Karpas-422 (cell line): ENCODE measurements around the gene GGA2. TPM values are rescaled to one million over a fixed set of nuclear protein-coding genes. Genes with fewer than 3 reads are reported as not detected.

Source experiments
- DNase-seq: peaks from one replicate; pipeline ENCODE4 v3.0.0-alpha.2; 2015
- H2AFZ ChIP-seq: fragments of 200-600 bp; sonication (generic); 2 replicates; pipeline ENCODE4 v1.6.1; 2014; ENCODE audit warnings: antibody characterized with exemption, low read length, mixed read lengths
- H3K27ac ChIP-seq: fragments of 200-600 bp; sonication (generic); 2 replicates; pipeline ENCODE4 v1.5.1; 2014; ENCODE audit warnings: mild to moderate bottlenecking, low read length, moderate library complexity
- H3K27me3 ChIP-seq: fragments of 200-600 bp; sonication (generic); 2 replicates; pipeline ENCODE4 v1.6.1; 2014; ENCODE audit warnings: low read length, mixed read lengths
- H3K36me3 ChIP-seq: fragments of 200-600 bp; sonication (generic); 2 replicates; pipeline ENCODE4 v1.6.1; 2014; ENCODE audit warnings: low read length, mixed read lengths; ENCODE audit not compliant: insufficient read depth
- H3K4me1 ChIP-seq: fragments of 200-600 bp; sonication (generic); 2 replicates; pipeline ENCODE4 v1.6.1; 2014; ENCODE audit warnings: mild to moderate bottlenecking, low read length, mixed read lengths
- H3K4me2 ChIP-seq: fragments of 200-600 bp; sonication (generic); 2 replicates; pipeline ENCODE4 v1.6.1; 2014; ENCODE audit warnings: low read length, low read depth, mild to moderate bottlenecking; ENCODE audit not compliant: poor library complexity, severe bottlenecking
- H3K4me3 ChIP-seq: fragments of 200-600 bp; sonication (generic); 2 replicates; pipeline ENCODE4 v1.5.1; 2014; ENCODE audit warnings: mild to moderate bottlenecking, antibody characterized with exemption, low read length, mixed read lengths
- H3K79me2 ChIP-seq: fragments of 200-600 bp; sonication (generic); 2 replicates; pipeline ENCODE4 v1.6.1; 2014; ENCODE audit warnings: mild to moderate bottlenecking, low read length, mixed read lengths
- H3K9ac ChIP-seq: fragments of 200-600 bp; sonication (generic); 2 replicates; pipeline ENCODE4 v1.6.0; 2014; ENCODE audit warnings: low read length
- H3K9me2 ChIP-seq: fragments of 200-600 bp; sonication (generic), shearing (Covaris generic); replicated peaks from 2 replicates; pipeline ENCODE4 v1.6.0; 2014; ENCODE audit warnings: mild to moderate bottlenecking, low read length, moderate library complexity; ENCODE audit not compliant: insufficient read depth
- H3K9me3 ChIP-seq: fragments of 300-700, 200-600 bp; sonication (generic); 2 replicates; pipeline ENCODE4 v1.6.1; 2014; ENCODE audit warnings: low read length, mixed read lengths
- H4K20me1 ChIP-seq: fragments of 200-600 bp; sonication (generic); 2 replicates; pipeline ENCODE4 v1.6.1; 2014; ENCODE audit warnings: mild to moderate bottlenecking, antibody characterized with exemption, low read length, low read depth; ENCODE audit not compliant: insufficient read depth
- total RNA-seq: library from RNA; depleted of rRNA; stranded (reverse); fragments of >200 nt; shearing (Covaris generic); gene quantifications from 2 replicates; pipeline ENCODE4 v1.2.3, GENCODE V29; 2014; ENCODE audit warnings: low replicate concordance

The GGA2 gene
- total RNA-seq, 1 experiment from 2014 or later, result 109 TPM

DNA sequence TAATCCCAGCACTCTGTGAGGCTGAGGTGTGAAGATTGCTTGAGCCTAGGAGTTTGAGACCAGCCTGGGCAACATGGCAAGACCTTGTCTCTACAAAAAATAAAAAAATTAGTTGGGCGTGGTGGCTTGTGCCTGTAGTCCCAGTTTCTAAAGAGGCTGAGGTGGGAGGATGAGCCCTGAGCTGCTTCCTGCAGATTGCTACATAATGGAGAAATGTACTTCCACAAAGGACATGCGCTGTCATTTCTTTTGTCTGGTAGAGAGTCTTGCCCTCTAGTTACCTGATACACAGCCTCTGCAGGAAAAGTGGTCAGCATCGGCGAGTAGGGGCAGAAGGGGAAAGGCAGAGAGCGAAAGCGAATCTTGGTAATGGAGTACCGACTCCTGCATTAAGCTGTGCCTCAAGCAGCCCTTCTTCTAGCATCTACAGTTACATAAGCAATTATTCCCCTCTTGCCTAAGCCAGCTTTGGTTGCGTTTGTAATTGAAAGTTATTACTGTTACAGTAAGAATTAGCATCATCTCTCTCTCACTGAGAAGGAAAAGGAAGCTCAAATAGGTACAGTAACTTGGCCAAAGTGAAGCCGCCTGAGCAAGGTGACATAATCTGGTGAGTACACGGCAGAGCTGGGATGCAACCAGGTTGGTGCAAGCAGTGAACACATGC lies 18.5 kb upstream of the GGA2 start:
- no peak for DNase-seq
- no peaks in the 10 kb centered on the region for H3K9me3 ChIP-seq
- no peaks in the 10 kb centered on the region for H3K27me3 ChIP-seq
- H4K20me1 ChIP-seq, result no peaks in the 10 kb centered on the region
- H3K9me2 ChIP-seq, result no peaks in the 10 kb centered on the region
- H2AFZ ChIP-seq, result no peak overlapping the region
- H3K36me3 ChIP-seq, result peaks cover 30% of the 10 kb centered on the region
- H3K27ac ChIP-seq, result no peak overlapping the region
- no peak overlapping the region for H3K4me2 ChIP-seq
- no peaks in the 10 kb centered on the region for H3K4me1 ChIP-seq
- H3K9ac ChIP-seq, result no peak overlapping the region
- H3K4me3 ChIP-seq, result no peak overlapping the region
- H3K79me2 ChIP-seq, result no peaks in the 10 kb centered on the region

DNA sequence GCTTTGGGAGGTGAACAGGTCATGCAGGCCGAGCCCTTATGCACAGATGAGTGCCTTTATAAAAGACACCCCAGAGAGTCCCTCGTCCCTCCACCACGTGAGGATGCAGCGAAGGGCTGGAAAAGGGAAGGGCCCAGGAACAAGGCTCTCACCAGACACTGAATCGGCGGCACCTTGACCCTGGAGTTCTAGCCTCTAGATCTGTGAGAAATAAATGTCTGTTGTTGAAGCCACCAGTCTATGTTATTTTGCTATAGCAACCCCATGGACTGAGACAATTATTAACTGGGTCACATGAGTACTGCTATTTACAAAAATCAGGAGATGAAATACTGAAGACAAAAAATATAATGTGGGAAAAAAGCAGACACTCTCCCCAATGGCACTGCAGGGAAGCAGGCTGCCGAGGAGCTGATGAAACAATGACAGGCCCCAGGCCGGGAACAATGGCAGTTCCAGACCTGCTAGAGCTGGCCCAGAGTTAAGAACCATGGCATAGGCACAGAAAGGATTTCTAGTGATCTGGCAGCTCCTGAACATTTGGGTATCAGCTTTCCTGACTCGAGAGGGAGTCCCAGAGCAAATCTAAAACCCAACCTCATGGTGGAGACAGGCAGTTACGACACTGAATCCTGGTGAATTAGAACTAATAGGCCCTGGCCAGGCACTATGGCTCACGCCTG lies 17.8 kb upstream of the GGA2 start:
- H3K27ac ChIP-seq, result no peak overlapping the region
- H3K27me3 ChIP-seq, result no peaks in the 10 kb centered on the region
- DNase-seq, result no peak
- peaks cover 32% of the 10 kb centered on the region for H3K36me3 ChIP-seq
- no peaks in the 10 kb centered on the region for H3K9me2 ChIP-seq
- H3K9me3 ChIP-seq, result no peaks in the 10 kb centered on the region
- H3K4me2 ChIP-seq, result no peak overlapping the region
- no peaks in the 10 kb centered on the region for H3K79me2 ChIP-seq
- no peaks in the 10 kb centered on the region for H3K4me1 ChIP-seq
- H3K9ac ChIP-seq, result no peak overlapping the region
- no peak overlapping the region for H2AFZ ChIP-seq
- no peak overlapping the region for H3K4me3 ChIP-seq
- no peaks in the 10 kb centered on the region for H4K20me1 ChIP-seq

DNA sequence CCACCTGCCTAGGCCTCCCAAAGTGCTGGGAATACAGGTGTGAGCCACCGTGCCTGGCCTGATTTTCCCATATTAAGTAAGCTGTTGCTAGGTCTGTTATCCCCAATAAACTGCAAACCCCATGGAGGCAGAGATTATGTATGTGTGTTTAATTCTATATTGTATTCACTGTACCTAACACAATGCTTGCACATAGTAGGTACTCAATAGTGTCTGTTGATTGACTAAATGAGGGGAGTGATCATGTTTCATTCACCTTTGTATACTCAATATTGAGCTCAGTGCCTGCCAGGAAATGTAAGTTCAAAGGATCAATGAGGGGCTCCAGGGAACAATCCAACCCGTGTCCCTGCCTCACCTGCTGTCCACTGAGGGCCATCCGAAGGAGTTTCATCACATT lies 14.6 kb upstream of the GGA2 start:
- no peaks in the 10 kb centered on the region for H3K9me3 ChIP-seq
- H3K27me3 ChIP-seq, result no peaks in the 10 kb centered on the region
- no peak overlapping the region for H2AFZ ChIP-seq
- H3K4me3 ChIP-seq, result no peak overlapping the region
- no peak overlapping the region for H3K27ac ChIP-seq
- H3K9me2 ChIP-seq, result no peaks in the 10 kb centered on the region
- peaks cover 48% of the 10 kb centered on the region for H3K36me3 ChIP-seq
- DNase-seq, result peak; percentile 34
- H3K9ac ChIP-seq, result no peak overlapping the region
- no peak overlapping the region for H3K4me2 ChIP-seq
- no peaks in the 10 kb centered on the region; the same call in 1 of the 2 replicates for H3K79me2 ChIP-seq
- no peaks in the 10 kb centered on the region for H4K20me1 ChIP-seq
- H3K4me1 ChIP-seq, result peaks cover 22% of the 10 kb centered on the region

GRCh38 chr16:23523876-23524385 lies 13.6 kb upstream of the GGA2 start:
- Histone ChIP-seq H3K9me2 (no peaks in the 10 kb centered on the region), H4K20me1 (no peaks in the 10 kb centered on the region), H3K27ac (no peak overlapping the region), H2AFZ (no peak overlapping the region), H3K79me2 (no peaks in the 10 kb centered on the region; the same call in 1 of the 2 replicates), H3K27me3 (no peaks in the 10 kb centered on the region), H3K9me3 (no peaks in the 10 kb centered on the region), H3K4me1 (peaks cover 31% of the 10 kb centered on the region), H3K4me3 (no peak overlapping the region), H3K36me3 (peaks cover 56% of the 10 kb centered on the region), H3K9ac (no peak overlapping the region), H3K4me2 (no peak overlapping the region)
- DNase-seq, result peak; percentile 29

- H3K79me2 ChIP-seq, result no peaks in the 10 kb centered on the region; the same call in 1 of the 2 replicates
- no peak overlapping the region for H3K9ac ChIP-seq
- no peak overlapping the region for H3K27ac ChIP-seq
- DNase-seq, result no peak
- H4K20me1 ChIP-seq, result no peaks in the 10 kb centered on the region
- H3K4me2 ChIP-seq, result no peak overlapping the region
- H3K4me1 ChIP-seq, result peaks cover 38% of the 10 kb centered on the region
- H3K4me3 ChIP-seq, result no peak overlapping the region
- H3K9me2 ChIP-seq, result no peaks in the 10 kb centered on the region
- H3K36me3 ChIP-seq, result peaks cover 55% of the 10 kb centered on the region
- H3K9me3 ChIP-seq, result no peaks in the 10 kb centered on the region
- H3K27me3 ChIP-seq, result no peaks in the 10 kb centered on the region
- no peak overlapping the region for H2AFZ ChIP-seq
Measured at GRCh38 chr16:23523321-23523720, 13.0 kb upstream of the GGA2 start.

- Histone ChIP-seq H3K9me3 (no peaks in the 10 kb centered on the region), H3K36me3 (peaks cover 48% of the 10 kb centered on the region), H3K9ac (no peak overlapping the region), H3K4me1 (peaks cover 48% of the 10 kb centered on the region), H3K27me3 (no peaks in the 10 kb centered on the region), H3K4me3 (no peak overlapping the region), H3K79me2 (no peaks in the 10 kb centered on the region; the same call in 1 of the 2 replicates), H4K20me1 (no peaks in the 10 kb centered on the region), H3K4me2 (no peak overlapping the region), H3K9me2 (no peaks in the 10 kb centered on the region), H3K27ac (peak overlapping the region; percentile 94), H2AFZ (no peak overlapping the region)
- DNase-seq, result no peak
Measured at GRCh38 chr16:23521965-23522364, 11.7 kb upstream of the GGA2 start.

GRCh38 chr16:23521037-23521743 lies 10.9 kb upstream of the GGA2 start:
- peak overlapping the region; percentile 26; the same call in 1 of the 2 replicates for H3K9ac ChIP-seq

GRCh38 chr16:23520500-23520899 lies 10.2 kb upstream of the GGA2 start:
- Histone ChIP-seq H3K36me3 (peaks cover 47% of the 10 kb centered on the region), H3K27ac (peak overlapping the region; percentile 94), H3K4me2 (no peak overlapping the region), H3K4me3 (no peak overlapping the region), H4K20me1 (no peaks in the 10 kb centered on the region), H3K4me1 (peaks cover 57% of the 10 kb centered on the region), H3K9me2 (no peaks in the 10 kb centered on the region), H3K79me2 (no peaks in the 10 kb centered on the region; the same call in 1 of the 2 replicates), H2AFZ (no peak overlapping the region; the same call in 1 of the 2 replicates), H3K9ac (peak overlapping the region; percentile 26), H3K27me3 (no peaks in the 10 kb centered on the region), H3K9me3 (no peaks in the 10 kb centered on the region)
- no peak for DNase-seq

More at GRCh38 chr16:23521037-23521743, 10.9 kb upstream of the GGA2 start:
- Histone ChIP-seq H3K4me1 (peaks cover 56% of the 10 kb centered on the region), H3K79me2 (no peaks in the 10 kb centered on the region; the same call in 1 of the 2 replicates), H3K4me2 (no peak overlapping the region), H2AFZ (no peak overlapping the region), H3K9me3 (no peaks in the 10 kb centered on the region), H3K9me2 (no peaks in the 10 kb centered on the region), H4K20me1 (no peaks in the 10 kb centered on the region), H3K27me3 (no peaks in the 10 kb centered on the region), H3K36me3 (peaks cover 48% of the 10 kb centered on the region), H3K27ac (peak overlapping the region; percentile 94), H3K4me3 (no peak overlapping the region)
- peak; percentile 50 for DNase-seq
